Activated gamma-delta T cell treated with Interleukin-2 at 50 U/mL for 16 hours (primary cell): ENCODE results near the gene NLGN1.

Experiments
- DNase-seq: peaks from one replicate; pipeline ENCODE4 v3.0.0-alpha.2; 2020

Gene NLGN1

GRCh38 chr3:173644086-173645082, 246.8 kb downstream of the NLGN1 start:
- no peak for DNase-seq

- DNase-seq: no peak
Observed at GRCh38 chr3:173650596-173650995, 253.1 kb downstream of the NLGN1 start.

DNA sequence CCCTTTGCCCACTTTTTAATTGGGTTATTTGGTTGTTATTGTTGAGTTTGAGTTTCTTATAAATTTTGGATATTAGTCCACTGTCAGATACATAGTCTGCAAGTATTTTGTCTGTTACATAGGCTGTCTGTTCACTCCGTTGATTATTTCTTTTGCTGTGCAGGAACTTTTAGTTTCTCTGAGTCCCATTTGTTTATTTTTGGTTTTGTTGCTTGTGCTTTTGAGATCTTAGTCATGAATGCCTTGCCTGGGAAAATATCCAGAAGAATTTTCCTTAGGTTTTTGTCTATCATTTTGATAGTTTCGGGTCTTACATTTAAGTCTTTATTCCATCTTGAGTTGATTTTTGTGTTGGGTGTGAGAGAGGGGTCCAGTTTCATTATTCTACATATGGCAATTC, 254.5 kb downstream of the NLGN1 start:
- no peak for DNase-seq

GRCh38 chr3:173653781-173654180, 256.2 kb downstream of the NLGN1 start:
- DNase-seq: no peak

DNA sequence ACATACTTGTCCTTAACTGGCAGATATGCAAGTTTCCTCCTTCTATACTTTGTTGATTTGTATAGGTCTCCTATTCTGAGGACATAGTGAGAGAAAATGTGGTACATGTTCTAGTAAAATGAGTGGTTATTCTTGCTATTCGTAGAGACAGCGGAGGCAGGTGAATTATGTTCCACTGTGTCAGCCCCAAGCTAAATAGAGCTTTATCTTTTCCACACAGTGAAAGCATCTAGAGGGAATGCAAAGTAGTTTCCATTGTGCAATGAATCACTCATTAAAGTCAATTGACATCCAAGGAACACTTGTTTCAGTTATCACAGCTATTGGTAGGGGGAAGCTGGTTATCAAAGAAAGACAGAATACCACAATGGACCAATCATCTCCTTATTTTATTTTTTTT, 262.4 kb downstream of the NLGN1 start:
- DNase-seq: no peak

DNA sequence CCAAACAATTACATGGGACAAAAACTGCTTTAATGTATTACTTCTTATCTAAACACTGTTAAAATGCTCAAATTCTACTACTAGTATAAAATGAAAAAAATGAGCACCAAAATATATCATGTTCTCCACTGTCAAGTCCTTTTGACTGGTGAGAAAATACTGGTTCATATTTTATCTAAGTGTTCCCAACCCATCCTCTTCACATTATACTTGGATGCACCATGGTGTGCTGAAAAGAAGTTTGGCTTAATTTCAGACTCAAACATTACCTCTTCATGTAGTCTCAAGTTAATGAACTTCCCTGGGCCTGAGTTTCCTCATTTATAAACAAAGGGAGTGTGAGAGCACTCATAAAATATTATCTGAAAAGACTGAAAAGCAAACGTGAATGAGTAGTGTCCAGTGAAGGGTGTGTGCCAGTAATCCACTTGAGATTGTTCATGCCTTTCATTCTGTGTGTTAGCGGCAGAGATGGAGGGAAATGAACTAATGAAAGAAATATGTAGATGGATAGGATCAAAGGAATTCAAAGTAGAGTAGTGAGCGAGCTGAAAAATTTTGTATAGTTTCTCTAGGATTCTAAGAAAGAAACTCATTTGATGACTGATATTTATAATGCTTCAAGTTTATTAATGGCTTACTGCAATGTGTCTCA, 263.2 kb downstream of the NLGN1 start:
- no peak for DNase-seq

DNA sequence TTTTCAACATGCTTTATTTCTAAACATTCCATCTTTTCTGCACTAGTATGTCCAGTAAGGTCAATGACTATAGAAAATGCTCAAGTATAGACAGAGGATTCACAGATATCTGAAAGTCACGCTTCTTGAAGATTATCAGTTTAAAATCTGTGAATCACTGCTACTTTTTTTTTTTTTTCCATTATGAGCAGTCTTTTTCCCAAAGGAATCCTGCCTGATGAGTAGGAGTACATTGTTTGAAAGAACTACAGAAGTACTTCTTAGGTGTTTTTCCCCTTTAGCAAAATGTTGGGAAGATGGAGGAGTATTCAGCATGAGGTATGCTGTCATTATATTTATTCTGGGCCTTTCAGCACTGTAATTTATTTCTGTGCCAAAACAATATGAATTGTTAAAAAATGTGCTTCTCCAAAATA, 266.2 kb downstream of the NLGN1 start:
- no peak for DNase-seq

DNA sequence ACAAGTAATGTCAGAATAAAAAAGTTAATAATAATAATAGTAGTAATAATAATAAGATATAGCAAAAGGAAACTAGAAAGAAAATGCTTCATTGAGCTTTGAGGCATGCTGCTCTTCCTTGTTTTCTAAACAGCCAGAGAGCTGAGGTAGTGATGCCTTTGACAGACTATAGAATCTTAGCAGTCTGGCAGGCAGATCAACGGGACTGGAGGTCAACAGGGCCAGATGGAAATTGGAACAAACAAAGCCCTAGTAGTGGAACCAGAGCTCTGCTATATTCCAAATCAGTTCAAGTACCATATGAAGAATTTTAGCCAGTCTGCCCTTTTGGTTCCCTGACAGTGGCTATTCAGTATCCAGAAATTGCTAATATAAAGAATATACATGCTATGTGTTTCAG, 278.6 kb downstream of the NLGN1 start:
- no peak for DNase-seq

GRCh38 chr3:173681188-173681678, 283.7 kb downstream of the NLGN1 start:
- no peak for DNase-seq

- no peak for DNase-seq
Observed at GRCh38 chr3:173685456-173685855, 287.9 kb downstream of the NLGN1 start.

GRCh38 chr3:173688216-173688842, 290.8 kb downstream of the NLGN1 start:
- DNase-seq: no peak

GRCh38 chr3:173690542-173691180, 293.1 kb downstream of the NLGN1 start:
- no peak for DNase-seq

GRCh38 chr3:173699353-173699752, 301.8 kb downstream of the NLGN1 start:
- DNase-seq: no peak

DNA sequence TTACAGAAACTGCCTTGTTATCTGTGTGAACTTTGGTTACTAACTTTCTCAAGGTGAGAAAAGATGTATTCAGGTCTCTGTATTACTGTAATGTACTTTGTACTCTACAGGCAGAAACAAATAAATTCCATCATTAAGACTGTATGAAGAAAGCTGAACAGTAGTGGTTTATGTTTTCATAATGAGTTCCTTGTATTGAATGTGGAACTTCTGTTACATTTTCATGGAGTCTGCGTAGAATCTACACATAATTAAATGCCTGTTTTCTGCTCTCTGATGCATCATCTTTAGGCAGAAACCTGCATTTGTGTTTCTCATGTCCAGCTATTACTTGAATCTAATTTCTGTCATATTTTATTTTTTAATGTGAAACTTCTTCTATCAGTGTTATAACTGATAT, 302.8 kb downstream of the NLGN1 start:
- DNase-seq: no peak

DNA sequence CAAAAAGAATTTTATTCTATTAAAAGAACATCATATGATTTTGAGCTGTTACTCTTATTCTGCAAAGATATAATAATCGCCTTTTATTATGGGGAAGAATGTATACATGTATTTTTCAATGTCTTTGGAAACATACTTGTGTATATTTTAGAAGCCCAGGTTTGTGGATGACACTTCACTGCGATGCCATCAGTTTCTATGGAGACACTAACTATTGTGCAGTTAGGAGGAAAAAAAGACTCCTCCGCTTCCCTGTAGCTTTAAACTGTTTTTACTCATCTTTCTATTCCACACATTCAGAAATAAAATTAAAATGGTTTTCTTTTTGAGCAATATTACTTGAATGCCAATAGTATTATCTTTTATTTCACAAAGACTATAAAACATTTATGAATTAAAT, 305.0 kb downstream of the NLGN1 start:
- no peak for DNase-seq

DNA sequence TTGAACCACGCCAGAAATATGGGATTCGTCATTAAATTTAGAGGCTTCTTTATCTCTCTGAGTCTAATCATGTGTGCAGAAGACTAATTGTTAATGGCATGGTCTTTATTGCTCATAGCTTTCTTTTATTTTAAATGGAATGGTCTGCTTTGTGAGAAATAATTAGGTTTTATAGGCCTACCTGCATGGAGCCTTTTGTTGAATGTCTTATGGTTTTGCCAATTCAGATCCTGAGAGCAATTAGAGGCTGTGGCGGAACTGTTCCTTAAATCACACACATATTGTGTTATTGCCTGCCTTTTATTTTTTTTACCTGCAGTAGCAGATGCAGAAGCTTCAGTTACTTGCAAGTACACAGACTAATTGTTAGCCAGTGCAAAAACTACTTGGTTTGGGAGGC, 306.2 kb downstream of the NLGN1 start:
- no peak for DNase-seq

DNA sequence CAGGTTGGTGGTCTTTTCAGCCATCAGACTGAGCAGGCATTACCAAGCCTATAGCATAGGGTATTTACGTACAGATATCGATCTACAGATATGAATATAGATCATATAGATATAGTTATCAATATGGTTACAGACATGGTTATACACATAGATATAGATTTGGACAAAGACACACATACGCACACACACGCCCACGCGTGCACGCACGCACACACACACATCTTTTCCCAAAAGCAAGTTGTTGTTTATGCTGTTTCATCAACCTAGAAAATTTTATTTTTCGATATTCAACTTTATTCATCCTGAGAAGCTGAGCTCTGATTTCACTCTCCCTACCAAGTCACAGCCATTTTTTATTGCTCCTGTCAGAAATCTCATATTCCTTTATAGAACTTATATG, 309.1 kb downstream of the NLGN1 start:
- DNase-seq: no peak

GRCh38 chr3:173708191-173708590, 310.6 kb downstream of the NLGN1 start:
- DNase-seq: no peak

GRCh38 chr3:173709026-173709425, 311.5 kb downstream of the NLGN1 start:
- DNase-seq: no peak

DNA sequence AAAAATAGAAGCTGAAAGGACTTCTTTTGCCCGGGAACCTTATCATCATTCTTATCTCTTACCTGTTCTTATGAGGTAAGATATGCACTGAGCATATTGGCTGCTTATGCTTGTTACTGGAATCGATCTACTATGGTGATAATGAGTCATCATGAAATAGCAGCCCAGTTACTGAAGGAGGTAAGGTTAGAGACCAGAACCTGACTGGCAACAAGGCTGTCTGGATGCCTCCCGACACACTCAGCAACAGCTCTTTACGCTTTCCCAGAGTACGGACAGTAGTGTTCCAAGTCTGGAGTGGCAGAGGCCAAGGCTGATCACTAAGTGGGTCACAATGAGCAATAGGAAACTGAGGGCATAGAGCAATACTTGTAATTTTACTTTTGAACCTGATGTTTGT, 314.1 kb downstream of the NLGN1 start:
- no peak for DNase-seq

GRCh38 chr3:173719585-173719984, 322.0 kb downstream of the NLGN1 start:
- no peak for DNase-seq

DNA sequence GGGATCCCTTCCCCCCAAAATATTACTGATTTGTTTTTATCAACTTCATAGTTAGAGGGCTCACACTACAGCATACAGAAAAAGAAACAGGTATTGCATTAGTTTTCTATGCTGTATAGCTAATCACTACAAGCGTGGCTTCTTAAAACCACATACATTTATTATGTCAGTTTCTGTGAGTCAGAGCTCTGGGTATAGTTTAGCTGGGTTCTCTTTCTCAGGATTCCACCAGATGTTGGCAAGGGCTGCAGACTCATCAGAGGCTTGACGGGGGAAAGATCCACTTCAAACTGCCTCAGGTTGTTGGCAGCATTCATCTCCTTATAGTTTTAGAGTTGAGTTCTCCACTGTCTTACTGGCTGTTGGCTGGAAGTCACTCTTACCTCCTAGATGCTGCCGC, 328.0 kb downstream of the NLGN1 start:
- DNase-seq: no peak

DNA sequence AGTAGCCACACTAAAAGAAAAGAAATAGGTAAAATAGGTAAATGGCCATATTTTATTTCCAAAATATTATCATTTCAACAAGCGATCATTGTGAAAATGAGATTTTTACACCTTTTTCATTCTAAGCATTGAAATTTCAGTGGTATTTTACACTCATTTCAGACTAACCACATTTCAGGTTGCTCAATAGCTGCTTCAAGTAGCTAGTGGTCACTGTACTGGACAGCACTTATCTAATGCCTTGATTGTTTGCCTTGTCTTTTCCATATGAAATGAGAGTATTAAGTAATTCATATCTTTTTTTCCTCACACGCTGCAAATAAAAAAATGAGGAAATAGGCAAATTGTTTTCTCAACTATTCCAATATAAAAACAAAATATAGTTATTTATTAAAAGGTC, 332.8 kb downstream of the NLGN1 start:
- DNase-seq: no peak
